HepG2 (cell line): ENCODE measurements around the gene SIKE1. TPM values are rescaled to one million over a fixed set of nuclear protein-coding genes. Genes with fewer than 3 reads are reported as not detected.

Experiments
- HES4 ChIP-seq: sonication (generic); formaldehyde crosslinking; IDR thresholded peaks from 2 replicates; pipeline ENCODE4 v1.9.0; 2021; ENCODE audit warnings: mild to moderate bottlenecking, missing genetic modification reagents, borderline replicate concordance
- HINFP ChIP-seq: sonication (generic); formaldehyde crosslinking; IDR thresholded peaks from 2 replicates; pipeline ENCODE4 v1.4.0; 2020; ENCODE audit warnings: low read depth, mild to moderate bottlenecking, missing genetic modification reagents
- KDM5A ChIP-seq: fragments of 200-600 bp; sonication (generic); IDR thresholded peaks from 2 replicates; pipeline ENCODE4 v1.7.0; 2018; ENCODE audit warnings: antibody characterized with exemption, mild to moderate bottlenecking, low read length, borderline replicate concordance
- RNF219 ChIP-seq: sonication (generic); formaldehyde crosslinking; IDR thresholded peaks from 2 replicates; pipeline ENCODE4 v1.5.0; 2020; ENCODE audit warnings: mild to moderate bottlenecking, missing genetic modification reagents
- SNAPC5 ChIP-seq: sonication (generic); formaldehyde crosslinking; IDR thresholded peaks from 2 replicates; pipeline ENCODE4 v1.8.1; 2023; ENCODE audit warnings: mild to moderate bottlenecking, missing genetic modification reagents, borderline replicate concordance
- SOX6 ChIP-seq, 2 experiments: fragments of 450-650 bp in 1 of 2; sonication (generic) in 1 of 2; formaldehyde crosslinking in 1 of 2; IDR thresholded peaks; 2 replicates each; pipeline versions ENCODE4 v1.4.0 to v1.6.1; 2017 to 2020; ENCODE audit warnings: antibody characterized with exemption in 1 of 2, mild to moderate bottlenecking in 1 of 2, missing genetic modification reagents in 1 of 2
- ZFP1 ChIP-seq: IDR thresholded peaks from 2 replicates; pipeline ENCODE4 v1.6.1; 2016
- ZNF12 ChIP-seq: sonication (generic); formaldehyde crosslinking; IDR thresholded peaks from 2 replicates; pipeline ENCODE4 v1.5.0; 2020; ENCODE audit warnings: missing genetic modification reagents
- ZNF441 ChIP-seq: sonication (generic); formaldehyde crosslinking; IDR thresholded peaks from 2 replicates; pipeline ENCODE4 v1.7.0; 2021; ENCODE audit warnings: missing genetic modification reagents, borderline replicate concordance
- ZSCAN12 ChIP-seq: sonication (generic); formaldehyde crosslinking; IDR thresholded peaks from 2 replicates; pipeline ENCODE4 v1.9.0; 2021; ENCODE audit warnings: mild to moderate bottlenecking, missing genetic modification reagents
- polyA plus RNA-seq, 8 experiments: library from polyadenylated mRNA; depleted of rRNA in 3 of 8; stranded (reverse) in 7 of 8; unstranded in 1 of 8; fragments of >200 nt; fragmentation: Illumina TruSeq in 4 of 8; extraction: Trizol in 4 of 8; gene quantifications; 2 replicates each; pipeline versions ENCODE4 v1.2.1 to v1.2.3, GENCODE V29; 2011 to 2016; ENCODE audit warnings: low read depth in 4 of 8, missing spikeins in 1 of 8, mixed read lengths in 1 of 8; ENCODE audit not compliant: insufficient read depth in 1 of 8
- total RNA-seq, 5 experiments: library from RNA; depleted of rRNA; stranded (reverse); fragments of >200 nt; fragmentation: Illumina TruSeq; extraction: Trizol; gene quantifications; 2 replicates each; pipeline ENCODE4 v1.2.3, GENCODE V29; 2016; ENCODE audit warnings: low read depth in 1 of 5
- TF ChIP-seq, protein P1 (sequence below): sonication (generic); formaldehyde crosslinking; IDR thresholded peaks from 2 replicates; pipeline ENCODE4 v1.5.1; 2020; ENCODE audit warnings: mild to moderate bottlenecking, missing genetic modification reagents, moderate library complexity
- TF ChIP-seq, protein P2 (sequence below): IDR thresholded peaks from 2 replicates; pipeline ENCODE4 v1.6.1; 2016; ENCODE audit warnings: missing biosample characterization, missing genetic modification reagents, low read depth
- TF ChIP-seq, protein P3 (sequence below): sonication (generic); formaldehyde crosslinking; IDR thresholded peaks from 2 replicates; pipeline ENCODE4 v1.4.0; 2020; ENCODE audit warnings: missing genetic modification reagents
- TF ChIP-seq, protein P4 (sequence below): sonication (generic); formaldehyde crosslinking; IDR thresholded peaks from 2 replicates; pipeline ENCODE4 v1.4.0; 2020; ENCODE audit warnings: missing genetic modification reagents, low read depth, mild to moderate bottlenecking, borderline replicate concordance

SIKE1 gene
- total and polyA plus RNA-seq, 2 of the 13 experiments (the other 11 are each of a cell fraction or from before 2014, with no cell fraction given): 36.5 to 58.4 TPM

DNA sequence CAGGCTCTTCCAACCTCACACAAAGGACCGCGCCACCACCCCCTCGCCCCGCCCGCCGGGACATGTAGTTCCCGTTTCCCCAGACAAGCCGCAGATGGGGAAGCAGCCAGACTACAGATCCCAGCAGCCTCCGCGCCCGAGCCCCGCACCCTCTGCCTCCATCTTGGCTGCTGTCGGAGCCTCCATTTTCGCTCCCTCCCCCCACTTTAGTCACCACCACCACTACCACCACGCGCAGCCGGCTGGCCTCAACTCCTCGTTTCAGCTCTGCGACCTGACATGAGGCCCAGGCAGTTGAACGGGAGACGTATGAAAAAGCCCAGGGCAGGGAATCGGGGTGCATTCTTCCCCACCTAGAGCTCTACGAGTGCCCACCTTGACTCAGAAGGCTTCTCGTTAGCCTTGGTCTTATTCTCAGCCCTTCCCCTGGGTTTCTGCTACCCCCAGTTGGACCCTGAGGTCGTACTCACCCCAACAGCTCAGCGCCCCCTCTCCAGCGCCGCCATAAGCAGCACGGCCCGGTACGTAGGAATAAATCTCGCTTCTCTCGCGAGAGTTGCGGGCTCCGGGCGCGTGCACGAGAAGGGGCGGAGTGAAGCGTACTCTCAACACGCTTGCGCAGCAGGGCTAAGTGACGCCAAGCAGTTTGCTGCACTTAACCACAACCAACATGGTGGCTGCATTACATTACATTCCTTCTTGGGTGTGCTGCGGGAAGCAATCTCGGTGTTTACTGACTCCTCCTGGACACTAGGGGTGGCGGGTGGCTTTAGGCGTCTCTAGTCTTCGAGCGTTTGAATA is 22.8 kb downstream of the SIKE1 start, which contains the start of gene CSDE1 (continued):
- no peak for TF ChIP-seq HINFP (CRISPR knock-in tag)
- no peak for TF ChIP-seq SOX6 (IDR thresholded peaks at IDR 0.05)
- TF ChIP-seq SOX6 (CRISPR knock-in tag; IDR thresholded peaks at IDR 0.05): peak; percentile 64
- no peak for TF ChIP-seq HES4 (CRISPR knock-in tag)
- no peak for TF ChIP-seq SNAPC5 (CRISPR knock-in tag)
- 0 out of 2 replicates have a peak, but pooled peaks have one; percentile 28 for TF ChIP-seq RNF219 (CRISPR knock-in tag)
- TF ChIP-seq ZFP1 (CRISPR knock-in tag): peak; percentile 4; the same call in 1 of the 2 replicates
- TF ChIP-seq ZSCAN12 (CRISPR knock-in tag): no peak
- TF ChIP-seq ZNF12 (CRISPR knock-in tag): no peak
- TF ChIP-seq, protein P1, sequence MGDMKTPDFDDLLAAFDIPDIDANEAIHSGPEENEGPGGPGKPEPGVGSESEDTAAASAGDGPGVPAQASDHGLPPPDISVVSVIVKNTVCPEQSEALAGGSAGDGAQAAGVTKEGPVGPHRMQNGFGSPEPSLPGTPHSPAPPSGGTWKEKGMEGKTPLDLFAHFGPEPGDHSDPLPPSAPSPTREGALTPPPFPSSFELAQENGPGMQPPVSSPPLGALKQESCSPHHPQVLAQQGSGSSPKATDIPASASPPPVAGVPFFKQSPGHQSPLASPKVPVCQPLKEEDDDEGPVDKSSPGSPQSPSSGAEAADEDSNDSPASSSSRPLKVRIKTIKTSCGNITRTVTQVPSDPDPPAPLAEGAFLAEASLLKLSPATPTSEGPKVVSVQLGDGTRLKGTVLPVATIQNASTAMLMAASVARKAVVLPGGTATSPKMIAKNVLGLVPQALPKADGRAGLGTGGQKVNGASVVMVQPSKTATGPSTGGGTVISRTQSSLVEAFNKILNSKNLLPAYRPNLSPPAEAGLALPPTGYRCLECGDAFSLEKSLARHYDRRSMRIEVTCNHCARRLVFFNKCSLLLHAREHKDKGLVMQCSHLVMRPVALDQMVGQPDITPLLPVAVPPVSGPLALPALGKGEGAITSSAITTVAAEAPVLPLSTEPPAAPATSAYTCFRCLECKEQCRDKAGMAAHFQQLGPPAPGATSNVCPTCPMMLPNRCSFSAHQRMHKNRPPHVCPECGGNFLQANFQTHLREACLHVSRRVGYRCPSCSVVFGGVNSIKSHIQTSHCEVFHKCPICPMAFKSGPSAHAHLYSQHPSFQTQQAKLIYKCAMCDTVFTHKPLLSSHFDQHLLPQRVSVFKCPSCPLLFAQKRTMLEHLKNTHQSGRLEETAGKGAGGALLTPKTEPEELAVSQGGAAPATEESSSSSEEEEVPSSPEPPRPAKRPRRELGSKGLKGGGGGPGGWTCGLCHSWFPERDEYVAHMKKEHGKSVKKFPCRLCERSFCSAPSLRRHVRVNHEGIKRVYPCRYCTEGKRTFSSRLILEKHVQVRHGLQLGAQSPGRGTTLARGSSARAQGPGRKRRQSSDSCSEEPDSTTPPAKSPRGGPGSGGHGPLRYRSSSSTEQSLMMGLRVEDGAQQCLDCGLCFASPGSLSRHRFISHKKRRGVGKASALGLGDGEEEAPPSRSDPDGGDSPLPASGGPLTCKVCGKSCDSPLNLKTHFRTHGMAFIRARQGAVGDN (CRISPR knock-in tag): peak; percentile 83
- peak; percentile 85; the same call in 1 of the 2 replicates for TF ChIP-seq KDM5A
- TF ChIP-seq ZNF441 (CRISPR knock-in tag): peak; percentile 69
- TF ChIP-seq, protein P2, sequence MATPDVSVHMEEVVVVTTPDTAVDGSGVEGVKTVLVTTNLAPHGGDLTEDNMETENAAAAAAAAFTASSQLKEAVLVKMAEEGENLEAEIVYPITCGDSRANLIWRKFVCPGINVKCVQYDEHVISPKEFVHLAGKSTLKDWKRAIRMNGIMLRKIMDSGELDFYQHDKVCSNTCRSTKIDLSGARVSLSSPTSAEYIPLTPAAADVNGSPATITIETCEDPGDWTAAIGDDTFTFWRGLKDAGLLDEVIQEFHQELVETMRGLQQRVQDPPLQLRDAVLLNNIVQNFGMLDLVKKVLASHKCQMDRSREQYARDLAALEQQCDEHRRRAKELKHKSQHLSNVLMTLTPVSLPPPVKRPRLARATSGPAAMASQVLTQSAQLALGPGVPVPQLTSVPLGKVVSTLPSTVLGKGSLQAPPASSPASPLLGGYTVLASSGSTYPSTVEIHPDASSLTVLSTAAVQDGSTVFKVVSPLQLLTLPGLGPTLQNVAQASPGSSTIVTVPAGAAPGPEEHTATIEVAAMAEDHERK (CRISPR knock-in tag): peak; percentile 72
- TF ChIP-seq, protein P3, sequence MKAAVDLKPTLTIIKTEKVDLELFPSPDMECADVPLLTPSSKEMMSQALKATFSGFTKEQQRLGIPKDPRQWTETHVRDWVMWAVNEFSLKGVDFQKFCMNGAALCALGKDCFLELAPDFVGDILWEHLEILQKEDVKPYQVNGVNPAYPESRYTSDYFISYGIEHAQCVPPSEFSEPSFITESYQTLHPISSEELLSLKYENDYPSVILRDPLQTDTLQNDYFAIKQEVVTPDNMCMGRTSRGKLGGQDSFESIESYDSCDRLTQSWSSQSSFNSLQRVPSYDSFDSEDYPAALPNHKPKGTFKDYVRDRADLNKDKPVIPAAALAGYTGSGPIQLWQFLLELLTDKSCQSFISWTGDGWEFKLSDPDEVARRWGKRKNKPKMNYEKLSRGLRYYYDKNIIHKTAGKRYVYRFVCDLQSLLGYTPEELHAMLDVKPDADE (CRISPR knock-in tag): no peak
- TF ChIP-seq, protein P4, sequence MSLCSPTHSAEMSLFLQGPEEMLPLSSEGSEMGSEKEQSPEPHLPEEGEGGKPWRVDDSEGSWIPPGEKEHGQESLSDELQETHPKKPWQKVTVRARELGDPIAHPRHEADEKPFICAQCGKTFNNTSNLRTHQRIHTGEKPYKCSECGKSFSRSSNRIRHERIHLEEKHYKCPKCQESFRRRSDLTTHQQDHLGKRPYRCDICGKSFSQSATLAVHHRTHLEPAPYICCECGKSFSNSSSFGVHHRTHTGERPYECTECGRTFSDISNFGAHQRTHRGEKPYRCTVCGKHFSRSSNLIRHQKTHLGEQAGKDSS (CRISPR knock-in tag): no peak
